DOHH2 (cell line): ENCODE data around the gene CLEC17A.

Experiments used
- H3F3A ChIP-seq: fragments of 200-600 bp; sonication (generic), shearing (Covaris generic); 2 replicates; pipeline ENCODE4 v1.6.0; 2016; ENCODE audit warnings: antibody characterized with exemption, mild to moderate bottlenecking; ENCODE audit not compliant: control insufficient read depth, insufficient read depth
- H3K27ac ChIP-seq: fragments of 200-600 bp; sonication (generic); 2 replicates; pipeline ENCODE4 v1.5.1; 2014; ENCODE audit warnings: low read depth, mild to moderate bottlenecking, low read length, moderate library complexity
- H3K27me3 ChIP-seq: fragments of 200-600 bp; sonication (generic); 2 replicates; pipeline ENCODE4 v1.6.1; 2014; ENCODE audit warnings: mild to moderate bottlenecking, low read length, mixed read lengths; ENCODE audit not compliant: control insufficient read depth
- H3K36me3 ChIP-seq: fragments of 200-600 bp; sonication (generic); 2 replicates; pipeline ENCODE4 v1.6.1; 2014; ENCODE audit warnings: mild to moderate bottlenecking, low read length, moderate library complexity, mixed read lengths; ENCODE audit not compliant: control insufficient read depth
- H3K4me1 ChIP-seq: fragments of 200-600 bp; sonication (generic); 2 replicates; pipeline ENCODE4 v1.6.1; 2014; ENCODE audit warnings: mild to moderate bottlenecking, low read length, mixed read lengths; ENCODE audit not compliant: control insufficient read depth
- H3K4me2 ChIP-seq: fragments of 200-600 bp; sonication (generic); 2 replicates; pipeline ENCODE4 v1.6.0; 2014; ENCODE audit warnings: mild to moderate bottlenecking, low read length, moderate library complexity
- H3K4me3 ChIP-seq: fragments of 200-600 bp; sonication (generic); 2 replicates; pipeline ENCODE4 v1.5.1; 2014; ENCODE audit warnings: mild to moderate bottlenecking, low read length, mixed read lengths
- H3K79me2 ChIP-seq: fragments of 200-600 bp; sonication (generic); 2 replicates; pipeline ENCODE4 v1.6.1; 2014; ENCODE audit warnings: mild to moderate bottlenecking, low read length, mixed read lengths; ENCODE audit not compliant: control insufficient read depth
- H3K9me2 ChIP-seq: fragments of 200-600 bp; sonication (generic); replicated peaks from 2 replicates; pipeline ENCODE4 v1.6.1; 2014; ENCODE audit warnings: mild to moderate bottlenecking, low read length, mixed read lengths; ENCODE audit not compliant: control insufficient read depth
- H3K9me3 ChIP-seq: fragments of 200-600 bp; sonication (generic); 2 replicates; pipeline ENCODE4 v1.6.1; 2014; ENCODE audit warnings: antibody characterized with exemption, low read length, mixed read lengths; ENCODE audit not compliant: control insufficient read depth, insufficient read depth
- H4K20me1 ChIP-seq: fragments of 200-600 bp; sonication (generic); 2 replicates; pipeline ENCODE4 v1.6.0; 2014; ENCODE audit warnings: low read depth, mild to moderate bottlenecking, antibody characterized with exemption, low read length, moderate library complexity; ENCODE audit not compliant: control insufficient read depth, insufficient read depth
- EZH2phosphoT487 ChIP-seq: fragments of 200-600 bp; sonication (generic); IDR thresholded peaks from 2 replicates; pipeline ENCODE4 v1.6.1; 2017; ENCODE audit warnings: borderline replicate concordance, mild to moderate bottlenecking, antibody characterized with exemption, low read length, moderate library complexity, mixed read lengths
- TF ChIP-seq, protein P1 (sequence below): fragments of 200-600 bp; sonication (generic); IDR thresholded peaks from one replicate; pipeline ENCODE4 v1.5.1; 2014; ENCODE audit warnings: antibody characterized with exemption, mild to moderate bottlenecking, low read depth, low read length; ENCODE audit not compliant: poor library complexity, severe bottlenecking

CLEC17A gene

DNA sequence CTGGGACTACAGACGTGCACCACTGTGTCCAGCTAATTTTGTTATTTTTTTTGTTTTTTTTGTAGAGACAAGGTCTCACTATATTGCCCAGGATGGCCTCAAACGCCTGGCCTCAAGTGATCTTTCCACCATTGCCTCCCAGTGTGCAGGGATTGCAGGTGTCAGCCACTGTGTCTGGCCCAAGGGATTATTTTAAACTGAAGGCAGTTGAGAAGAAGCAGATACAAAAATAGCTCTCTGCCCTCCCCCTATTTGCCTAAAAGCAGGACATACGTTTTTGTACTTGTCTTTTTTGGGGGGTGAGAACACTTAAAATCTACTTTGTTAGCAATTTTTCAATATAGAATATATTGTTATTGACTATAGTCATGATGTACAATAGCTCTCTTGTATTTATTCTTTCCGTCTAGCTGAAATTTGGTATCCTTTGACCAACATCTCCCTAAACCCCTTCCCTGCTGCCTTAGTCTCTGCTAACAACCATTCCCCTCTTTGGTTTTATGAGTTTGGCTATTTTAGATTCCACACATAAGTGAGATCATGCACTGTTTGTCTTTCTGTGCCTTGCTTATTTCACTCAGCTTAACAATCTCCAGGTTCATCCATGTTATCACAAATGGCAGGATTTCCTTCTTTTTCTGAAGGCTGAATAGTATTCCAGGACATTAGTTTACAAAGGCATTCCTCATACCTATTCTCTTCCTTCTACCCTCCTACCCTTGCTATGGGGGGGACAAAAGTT is 56.8 kb downstream of the CLEC17A start:
- Histone ChIP-seq H3K36me3 (no peaks in the 10 kb centered on the region), H3K27ac (peak overlapping the region; percentile 68), H3F3A (peaks cover 7% of the 10 kb centered on the region), H3K4me1 (peaks cover 26% of the 10 kb centered on the region), H3K27me3 (no peaks in the 10 kb centered on the region), H3K4me3 (peak overlapping the region; percentile 35), H3K79me2 (no peaks in the 10 kb centered on the region), H3K9me2 (no peaks in the 10 kb centered on the region), H3K4me2 (peak overlapping the region; percentile 49), H3K9me3 (peaks cover 7% of the 10 kb centered on the region; the same call in 1 of the 2 replicates), H4K20me1 (no peaks in the 10 kb centered on the region)
- TF ChIP-seq, protein P1, sequence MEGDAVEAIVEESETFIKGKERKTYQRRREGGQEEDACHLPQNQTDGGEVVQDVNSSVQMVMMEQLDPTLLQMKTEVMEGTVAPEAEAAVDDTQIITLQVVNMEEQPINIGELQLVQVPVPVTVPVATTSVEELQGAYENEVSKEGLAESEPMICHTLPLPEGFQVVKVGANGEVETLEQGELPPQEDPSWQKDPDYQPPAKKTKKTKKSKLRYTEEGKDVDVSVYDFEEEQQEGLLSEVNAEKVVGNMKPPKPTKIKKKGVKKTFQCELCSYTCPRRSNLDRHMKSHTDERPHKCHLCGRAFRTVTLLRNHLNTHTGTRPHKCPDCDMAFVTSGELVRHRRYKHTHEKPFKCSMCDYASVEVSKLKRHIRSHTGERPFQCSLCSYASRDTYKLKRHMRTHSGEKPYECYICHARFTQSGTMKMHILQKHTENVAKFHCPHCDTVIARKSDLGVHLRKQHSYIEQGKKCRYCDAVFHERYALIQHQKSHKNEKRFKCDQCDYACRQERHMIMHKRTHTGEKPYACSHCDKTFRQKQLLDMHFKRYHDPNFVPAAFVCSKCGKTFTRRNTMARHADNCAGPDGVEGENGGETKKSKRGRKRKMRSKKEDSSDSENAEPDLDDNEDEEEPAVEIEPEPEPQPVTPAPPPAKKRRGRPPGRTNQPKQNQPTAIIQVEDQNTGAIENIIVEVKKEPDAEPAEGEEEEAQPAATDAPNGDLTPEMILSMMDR: no peak
- TF ChIP-seq EZH2phosphoT487: no peak

DNA sequence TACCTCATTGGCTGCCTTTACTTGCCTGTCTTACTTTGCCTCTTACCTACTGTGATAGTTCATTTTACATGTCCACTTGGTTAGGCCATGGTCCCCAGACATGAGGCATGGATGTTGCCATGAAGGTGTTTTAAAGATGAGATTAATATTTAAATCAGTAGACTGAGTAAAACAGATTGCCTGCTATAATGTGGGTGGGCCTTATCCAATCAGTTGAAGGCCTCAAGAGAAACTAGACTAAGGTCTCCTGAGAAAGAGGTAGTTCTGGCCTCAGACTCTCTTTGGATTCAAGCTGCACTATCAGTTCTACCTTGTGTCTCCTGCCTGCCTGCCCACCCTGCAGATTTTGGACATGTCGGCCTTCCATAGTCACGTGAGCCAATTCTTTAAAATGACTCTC is 65.6 kb downstream of the CLEC17A start:
- no peak overlapping the region for H3K4me2 ChIP-seq
- no peaks in the 10 kb centered on the region for H3F3A ChIP-seq
- H3K4me1 ChIP-seq: peaks cover 11% of the 10 kb centered on the region
- H3K36me3 ChIP-seq: no peaks in the 10 kb centered on the region
- no peaks in the 10 kb centered on the region for H3K79me2 ChIP-seq
- H4K20me1 ChIP-seq: no peaks in the 10 kb centered on the region
- no peak overlapping the region for H3K27ac ChIP-seq
- no peaks in the 10 kb centered on the region for H3K9me2 ChIP-seq
- no peak overlapping the region for H3K4me3 ChIP-seq
- peaks cover 3% of the 10 kb centered on the region; the same call in 1 of the 2 replicates for H3K27me3 ChIP-seq
- no peaks in the 10 kb centered on the region for H3K9me3 ChIP-seq
- no peak for TF ChIP-seq EZH2phosphoT487
- TF ChIP-seq, protein P1: no peak

DNA sequence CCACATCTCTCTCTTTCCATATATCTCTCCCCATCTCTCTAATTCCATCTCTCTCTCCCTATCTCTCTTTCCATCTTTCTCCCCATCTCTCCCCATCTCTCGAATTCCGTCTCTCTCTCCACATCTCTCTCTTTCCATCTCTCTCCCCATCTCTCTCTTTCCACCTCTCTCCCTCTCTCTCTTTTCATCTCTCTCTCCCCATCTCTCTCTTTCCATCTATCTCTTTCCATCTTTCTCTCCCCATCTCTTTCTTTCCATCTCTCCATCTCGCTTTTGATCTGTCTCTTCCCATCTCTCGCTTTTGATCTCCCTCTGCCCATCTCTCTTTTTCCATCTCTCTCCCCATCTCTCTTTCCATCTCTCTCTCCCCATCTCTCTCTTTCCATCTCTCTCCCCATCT is 66.1 kb downstream of the CLEC17A start:
- Histone ChIP-seq H4K20me1 (no peaks in the 10 kb centered on the region), H3K9me3 (no peaks in the 10 kb centered on the region), H3K27ac (no peak overlapping the region), H3K9me2 (no peaks in the 10 kb centered on the region), H3K27me3 (peaks cover 3% of the 10 kb centered on the region; the same call in 1 of the 2 replicates), H3K4me1 (peaks cover 11% of the 10 kb centered on the region), H3K79me2 (no peaks in the 10 kb centered on the region), H3F3A (no peaks in the 10 kb centered on the region), H3K4me2 (no peak overlapping the region), H3K4me3 (no peak overlapping the region), H3K36me3 (no peaks in the 10 kb centered on the region)
- no peak for TF ChIP-seq EZH2phosphoT487
- TF ChIP-seq, protein P1: no peak
